Smooth muscle cell of the brain vasculature (primary cell): Measurements from ENCODE around the gene GDF2.

Experiments
- DNase-seq: peaks from one replicate; pipeline ENCODE4 v3.0.0-alpha.2; 2012; ENCODE audit warnings: low read depth, low spot score

The GDF2 gene

DNA sequence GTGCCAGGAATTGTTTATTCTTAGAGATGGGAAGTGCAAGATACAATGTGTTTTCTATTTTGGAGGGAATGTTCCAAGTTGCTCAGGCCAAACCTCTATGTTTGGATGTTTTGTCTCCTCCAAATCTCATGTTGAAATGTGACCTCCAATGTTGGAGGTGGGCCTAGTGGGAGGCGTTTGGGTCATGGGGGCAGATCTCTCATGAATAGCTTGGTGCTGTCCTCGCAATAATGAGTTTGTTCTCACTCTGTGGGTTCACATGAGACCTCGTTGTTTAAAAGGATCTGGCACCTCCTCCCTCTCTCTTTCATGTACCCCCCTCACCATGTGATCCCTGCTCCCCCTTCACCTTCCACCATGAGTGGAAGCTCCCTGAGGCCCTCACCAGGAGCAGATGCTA, 30.6 kb upstream of the GDF2 start:
- no peak for DNase-seq

DNA sequence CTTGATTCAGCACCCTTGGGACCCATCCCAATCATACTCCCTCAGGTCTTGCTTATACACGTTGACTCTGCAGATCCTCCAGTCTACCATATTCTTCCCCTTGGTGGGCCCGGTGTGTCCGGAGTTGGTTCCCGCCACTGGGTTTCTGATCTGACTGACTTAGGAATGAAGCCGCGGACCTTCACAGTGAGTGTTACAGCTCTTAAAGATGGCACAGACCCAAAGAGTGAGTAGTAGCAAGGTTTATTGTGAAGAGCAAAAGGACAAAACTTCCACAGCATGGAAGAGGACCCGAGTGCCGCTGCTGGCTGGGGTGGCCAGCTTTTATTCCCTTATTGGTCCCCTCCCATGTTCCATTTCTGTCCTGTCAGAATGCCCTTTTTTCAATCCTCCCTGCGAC, 28.2 kb upstream of the GDF2 start:
- DNase-seq = no peak

DNA sequence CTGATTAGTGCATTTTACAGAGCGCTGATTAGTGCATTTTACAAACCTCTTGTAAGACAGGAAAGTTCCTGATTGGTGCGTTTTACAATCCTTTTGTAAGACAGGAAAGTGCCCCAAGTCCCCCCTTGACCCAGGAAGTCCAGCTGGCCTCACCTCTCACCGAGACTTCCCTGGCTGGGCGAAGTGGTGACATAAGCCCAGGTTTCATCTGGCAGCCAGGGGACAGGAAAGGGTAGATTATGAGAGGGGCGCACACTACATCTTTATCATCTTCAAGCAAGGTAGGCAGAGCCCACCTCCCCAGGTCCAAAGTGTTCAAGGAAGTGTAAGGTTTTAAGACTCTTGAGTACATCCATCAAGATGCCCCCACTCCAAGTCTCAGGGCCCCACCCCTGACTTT, 27.8 kb upstream of the GDF2 start:
- DNase-seq = no peak

DNA sequence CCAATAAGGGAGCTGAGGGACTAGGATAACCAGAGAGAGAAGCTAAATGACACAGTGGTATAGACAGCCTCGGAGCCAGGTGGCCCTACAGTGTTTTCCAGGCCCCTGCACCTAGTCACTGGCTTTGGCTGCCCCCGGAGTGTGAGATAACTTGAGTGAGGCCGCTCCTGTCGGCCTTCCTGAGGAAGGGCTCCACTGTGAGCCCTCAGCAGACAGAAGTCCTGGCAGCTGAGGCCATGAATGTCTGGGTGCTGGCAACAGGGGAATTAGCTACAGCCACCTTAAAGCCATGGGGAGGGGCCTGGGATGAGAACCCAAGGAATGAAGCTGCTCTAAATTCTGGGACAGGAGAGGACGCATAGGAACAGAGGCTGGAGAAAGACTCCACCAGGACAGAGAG, 26.8 kb upstream of the GDF2 start:
- no peak for DNase-seq

DNA sequence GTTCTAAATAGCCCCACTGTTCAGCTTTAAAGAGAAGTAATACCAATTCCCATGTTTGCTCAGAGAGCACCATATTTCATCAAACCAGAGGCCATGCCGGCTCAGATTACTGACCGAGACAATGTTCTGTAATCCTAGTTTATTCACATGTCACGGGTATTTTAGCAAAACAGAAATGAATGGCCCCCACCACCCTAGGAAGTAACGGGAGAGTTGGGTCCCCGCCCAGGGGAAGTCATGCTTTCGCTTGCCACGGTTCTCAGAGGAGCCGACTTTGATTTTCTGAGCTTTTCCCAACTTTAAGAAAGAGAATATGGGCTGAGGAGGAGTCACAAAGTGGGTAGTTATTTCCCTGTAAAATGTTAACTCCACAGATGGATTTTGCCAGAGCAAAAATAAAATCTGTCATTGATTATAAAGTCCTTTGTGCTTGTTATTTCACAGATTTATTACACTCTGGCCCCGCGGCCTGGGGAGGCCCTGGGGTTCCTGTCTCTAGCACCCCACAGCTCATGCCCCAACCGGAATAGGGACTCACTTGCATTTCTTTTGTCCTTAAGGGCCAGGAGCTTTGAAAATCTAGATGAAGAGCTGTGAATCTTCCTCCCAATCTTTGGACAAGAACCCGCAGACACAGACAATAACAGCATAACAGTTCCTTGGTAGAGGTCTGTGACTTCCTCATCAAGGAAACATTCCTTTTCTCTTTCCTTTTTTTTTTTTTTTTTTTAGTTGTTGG, 25.9 kb upstream of the GDF2 start:
- DNase-seq = no peak

DNA sequence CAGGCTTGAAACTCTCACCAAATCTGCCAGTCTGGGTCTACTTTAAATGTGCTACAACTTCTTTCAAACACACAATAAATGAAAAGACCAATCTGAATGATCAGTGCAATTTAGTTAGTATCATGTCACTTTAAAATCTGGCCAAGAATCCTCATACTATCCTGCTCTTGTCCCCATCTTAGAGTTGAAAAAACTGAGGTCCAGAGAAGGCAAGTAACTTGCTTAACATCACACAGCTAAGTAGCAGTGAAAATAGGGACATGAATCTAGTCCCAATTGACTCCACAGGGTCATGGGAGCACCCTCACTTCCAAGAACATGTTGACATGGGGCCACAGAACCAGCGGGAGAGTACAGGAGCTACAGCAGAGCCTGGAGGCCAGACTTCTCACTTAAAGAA, 25.3 kb upstream of the GDF2 start:
- no peak for DNase-seq

DNA sequence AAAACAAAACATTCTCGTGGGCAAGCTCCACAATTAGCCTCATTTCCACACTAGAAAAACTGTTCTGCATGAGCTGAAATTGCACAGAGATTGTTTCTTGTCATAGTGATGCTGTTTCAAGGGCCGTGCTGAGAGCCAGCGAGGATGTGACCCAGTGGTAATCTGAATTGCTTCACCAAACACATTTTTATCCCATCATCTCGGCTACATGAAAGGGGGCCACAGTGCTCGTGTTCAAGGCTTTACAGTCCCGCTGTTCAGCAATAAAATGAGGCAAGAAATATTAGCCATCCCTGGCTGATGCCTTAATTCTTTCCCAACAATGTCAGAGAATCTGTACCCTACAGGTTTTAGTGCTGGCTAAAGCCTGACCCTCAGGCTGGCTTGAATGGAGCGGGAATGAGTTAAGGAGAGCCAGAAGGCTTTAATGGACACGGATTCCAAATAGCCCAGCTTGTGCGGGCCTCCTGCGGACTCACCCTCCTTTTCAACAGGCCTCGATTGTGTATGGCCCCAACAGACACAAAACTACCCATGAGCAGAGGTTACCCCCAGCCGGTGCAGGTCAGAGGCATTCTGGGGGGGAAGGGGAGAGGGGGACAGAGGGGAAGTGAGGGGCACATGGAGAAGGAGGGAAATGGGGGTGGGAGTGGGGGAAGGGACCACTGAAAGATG, 24.3 kb upstream of the GDF2 start:
- DNase-seq = no peak

DNA sequence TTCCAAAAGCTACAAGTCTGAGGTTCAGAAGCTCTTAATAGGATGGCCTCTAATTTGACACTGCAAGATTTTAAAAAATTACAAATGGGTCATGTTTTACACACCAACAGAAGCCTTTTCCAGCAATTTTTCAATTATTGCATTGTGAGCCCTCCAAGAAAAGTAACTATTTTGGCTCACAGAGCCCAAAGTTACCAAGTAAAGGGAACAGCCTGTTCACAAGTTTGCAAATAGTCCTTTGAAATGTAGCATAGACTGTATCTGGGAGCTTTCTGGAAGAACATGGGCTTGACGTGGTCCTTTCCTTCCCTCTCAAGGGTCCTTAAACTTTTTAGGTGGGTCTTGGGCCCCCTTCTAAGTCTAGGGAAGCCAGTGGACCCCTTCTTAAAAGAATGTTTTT, 23.5 kb upstream of the GDF2 start:
- DNase-seq = no peak

DNA sequence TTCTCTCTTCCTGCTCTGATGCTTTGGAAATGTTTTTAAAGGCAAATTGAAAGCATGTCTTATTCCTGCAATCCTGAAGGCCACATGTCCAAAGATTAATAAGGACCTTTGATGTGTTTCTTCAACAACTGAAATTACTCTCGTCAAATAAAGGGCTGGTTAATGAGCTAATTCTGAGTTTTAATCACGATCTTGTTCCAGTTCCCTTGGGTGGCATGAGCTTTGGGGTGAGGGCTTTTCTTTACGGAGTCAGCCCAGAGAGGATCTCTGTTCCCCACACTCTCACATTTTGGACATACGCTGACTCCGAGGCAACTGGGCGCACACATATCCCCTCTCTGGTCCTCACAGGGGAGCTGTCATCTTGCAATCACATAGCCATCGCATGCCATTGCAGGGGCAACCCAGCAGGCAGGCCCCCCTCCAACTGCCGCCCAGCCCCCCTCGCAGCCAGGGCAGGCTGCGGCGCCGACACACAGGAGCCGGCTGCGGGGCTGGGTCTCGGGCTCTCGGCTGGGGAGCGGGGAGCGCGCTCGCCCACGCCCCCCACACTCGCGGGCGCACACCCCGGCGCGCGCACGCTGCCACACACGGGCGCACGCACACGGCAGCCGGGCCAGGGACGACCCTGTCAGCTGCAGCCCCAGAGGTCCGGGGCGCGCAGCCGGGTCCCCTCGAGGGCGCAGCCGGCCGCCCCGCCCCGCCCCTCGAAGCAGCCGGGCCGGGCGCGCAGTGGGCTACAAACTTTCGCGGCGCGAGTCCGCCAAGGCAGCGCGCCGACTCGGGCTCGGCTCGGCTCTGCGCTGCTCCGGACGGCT, 22.4 kb upstream of the GDF2 start, which contains the start of gene GDF10:
Gene GDF10 (plus strand): TSS at position 587 of the 818 bp plus-strand sequence. CDS start 455 bp downstream, outside the sequence.
- no peak for DNase-seq

DNA sequence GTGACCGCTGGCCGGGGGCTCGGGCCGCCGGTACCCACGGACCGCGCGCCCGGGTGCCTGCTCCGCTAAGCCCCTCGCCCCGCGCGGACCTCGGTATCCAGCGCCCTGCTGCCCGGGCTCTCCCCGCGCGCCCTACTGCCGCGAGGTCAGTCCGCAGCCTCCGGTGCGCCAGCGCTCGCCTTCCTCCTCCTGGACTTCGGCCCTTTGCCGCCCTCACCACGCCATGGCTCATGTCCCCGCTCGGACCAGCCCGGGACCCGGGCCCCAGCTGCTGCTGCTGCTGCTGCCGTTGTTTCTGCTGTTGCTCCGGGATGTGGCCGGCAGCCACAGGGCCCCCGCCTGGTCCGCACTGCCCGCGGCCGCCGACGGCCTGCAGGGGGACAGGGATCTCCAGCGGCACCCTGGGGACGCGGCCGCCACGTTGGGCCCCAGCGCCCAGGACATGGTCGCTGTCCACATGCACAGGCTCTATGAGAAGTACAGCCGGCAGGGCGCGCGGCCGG, 21.8 kb upstream of the GDF2 start:
- DNase-seq = no peak

DNA sequence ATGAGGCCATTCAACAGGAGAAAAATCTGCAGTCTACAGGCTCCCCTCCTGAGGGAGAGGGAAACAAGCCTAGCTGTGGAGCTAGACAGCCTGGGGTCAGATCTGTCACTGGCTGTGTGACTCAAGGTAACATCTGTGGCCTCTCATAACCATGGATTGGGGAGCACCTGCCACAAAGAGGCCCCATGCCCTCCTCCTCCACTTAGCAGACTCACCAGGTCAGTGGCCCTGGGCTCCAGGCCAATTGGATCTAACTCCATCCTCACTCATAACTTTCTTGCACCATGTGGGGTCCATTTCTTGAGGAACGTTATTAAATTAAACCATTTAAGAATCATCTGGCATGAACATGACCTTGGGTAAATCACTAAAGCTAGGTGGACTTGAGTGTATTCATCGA, 20.4 kb upstream of the GDF2 start:
- DNase-seq = no peak

DNA sequence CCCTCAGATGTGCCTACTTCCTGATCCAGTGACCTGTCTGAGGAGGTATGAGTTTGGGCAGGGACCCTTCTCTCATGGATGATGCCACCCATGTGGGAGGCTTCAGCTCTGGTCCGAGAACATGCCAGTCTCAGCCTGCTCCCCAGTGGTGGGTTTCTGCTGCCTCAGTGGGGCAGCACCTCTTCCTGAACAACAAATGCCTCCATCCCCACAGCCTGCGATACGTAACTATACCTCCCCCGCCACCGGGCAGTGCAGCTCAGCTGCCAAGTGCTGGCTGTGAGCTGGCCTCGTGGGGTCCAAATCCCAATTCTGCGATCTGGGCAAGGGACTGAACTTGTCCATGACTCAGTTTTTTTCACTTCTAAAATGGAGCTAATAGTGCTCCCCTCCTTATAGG, 19.1 kb upstream of the GDF2 start:
- DNase-seq = no peak

DNA sequence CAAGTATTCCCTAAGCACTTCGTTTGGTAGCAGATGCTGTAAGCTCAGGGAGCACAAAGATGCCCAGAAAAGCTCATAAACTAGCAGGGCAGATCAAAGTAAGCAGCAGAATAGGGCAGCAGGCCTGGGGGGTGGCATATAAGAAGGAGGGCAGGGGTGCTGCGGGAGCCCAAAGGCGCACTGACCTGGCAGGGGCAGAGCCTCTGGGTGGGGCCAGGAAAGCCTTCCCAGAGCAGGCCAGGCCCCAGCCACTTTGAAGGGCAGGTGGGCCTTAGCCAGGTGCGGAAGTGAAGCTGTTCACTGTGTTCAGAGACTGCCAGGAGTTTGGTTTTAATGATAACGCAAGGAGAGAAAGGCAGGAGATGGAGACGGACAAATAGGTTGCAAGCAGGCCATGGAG, 18.4 kb upstream of the GDF2 start:
- no peak for DNase-seq

DNA sequence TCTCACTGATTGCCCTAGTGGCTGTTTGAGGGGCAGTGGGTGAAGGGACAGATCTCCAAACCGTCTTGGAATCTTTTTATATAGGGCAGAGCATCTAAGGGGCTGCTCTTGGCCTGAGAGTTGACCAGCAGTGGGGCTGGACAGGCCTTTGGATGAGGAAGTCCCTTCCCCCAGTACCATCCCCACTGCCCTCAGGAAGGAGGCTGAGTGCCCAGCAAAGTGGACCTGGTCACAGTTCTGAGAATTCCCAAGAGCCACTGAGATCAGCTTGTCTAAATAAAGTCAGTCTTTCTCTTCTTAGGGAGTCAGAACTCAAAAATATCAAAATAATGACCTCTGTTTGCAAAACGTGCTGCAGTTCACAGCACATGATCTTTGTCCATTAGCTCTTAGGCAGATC, 16.7 kb upstream of the GDF2 start:
- DNase-seq = no peak

DNA sequence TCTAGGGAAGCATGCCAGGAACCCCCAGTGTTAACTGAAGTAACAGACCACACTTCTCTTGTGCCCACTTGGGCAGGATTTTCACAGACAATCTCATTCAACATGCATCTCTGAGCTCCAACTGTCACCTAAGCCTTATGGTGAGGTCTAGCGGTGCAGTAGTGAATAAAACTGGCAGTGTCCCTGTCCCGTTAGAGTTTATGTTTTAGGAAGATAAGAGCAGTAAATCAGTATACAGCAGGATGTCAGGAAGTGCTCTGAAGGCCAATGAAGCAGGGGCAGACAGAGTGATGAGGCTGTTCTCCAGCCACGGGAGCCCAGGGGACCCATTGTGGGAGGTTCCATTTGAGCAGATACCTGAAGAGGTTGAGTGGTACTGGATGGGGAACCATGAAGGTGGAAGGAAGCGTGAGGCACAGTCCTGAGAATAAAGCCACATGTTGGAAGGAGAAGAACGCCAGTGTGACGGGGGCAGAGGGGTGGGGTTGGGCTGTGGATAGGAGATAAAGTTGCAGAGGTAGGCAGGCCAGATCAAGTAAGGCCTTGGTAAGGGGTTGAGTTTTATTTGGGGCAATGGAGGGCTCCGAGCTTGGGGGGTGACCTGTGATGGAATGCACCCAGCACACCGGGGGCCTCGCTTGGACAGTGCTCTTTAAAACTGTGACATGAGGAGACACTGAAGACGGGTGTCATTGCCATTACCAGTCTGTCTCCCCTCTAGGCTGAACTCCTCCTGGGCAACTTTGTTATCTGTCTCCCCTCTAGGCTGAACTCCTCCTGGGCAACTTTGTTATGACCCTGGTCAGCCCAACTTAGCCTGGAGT, 15.7 kb upstream of the GDF2 start:
- DNase-seq = no peak

DNA sequence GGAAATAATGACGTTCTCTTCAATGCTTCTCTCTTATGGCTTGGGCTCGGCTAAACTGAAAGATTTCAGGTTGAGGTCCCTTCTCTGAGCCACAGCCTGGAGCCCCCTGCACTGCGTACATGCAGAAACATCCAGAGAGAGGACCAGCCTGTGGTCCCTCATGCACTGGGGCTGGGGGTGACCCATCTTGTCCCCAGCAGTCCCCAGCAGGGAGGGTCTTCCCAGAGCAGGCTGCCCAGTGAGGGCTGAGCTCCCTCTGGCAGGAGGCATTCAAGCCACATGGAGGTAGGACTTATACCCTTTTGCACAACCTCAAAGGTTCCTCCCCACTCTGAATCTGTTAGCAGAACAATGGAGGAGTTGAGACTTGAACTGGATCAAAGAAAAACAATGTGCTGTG, 14.9 kb upstream of the GDF2 start:
- DNase-seq = no peak

DNA sequence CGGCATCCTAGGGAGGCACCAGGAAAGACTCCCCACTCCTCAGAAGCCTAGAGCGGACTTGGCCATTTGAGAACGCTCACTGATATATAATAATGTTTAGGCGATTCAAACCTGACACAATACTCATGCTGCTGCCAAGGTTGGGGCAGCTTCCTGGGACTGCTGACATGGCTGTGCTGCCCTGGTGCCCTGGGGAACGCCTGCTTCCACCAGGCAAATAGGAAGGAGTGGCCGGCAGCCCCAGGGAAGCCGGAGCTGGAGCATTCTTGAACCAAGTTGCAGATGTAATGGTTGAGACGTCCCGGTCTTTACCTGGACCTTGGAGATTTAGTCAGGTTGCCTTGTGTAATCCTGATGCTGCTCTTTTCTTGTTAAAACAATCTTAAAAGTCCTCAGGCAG, 13.5 kb upstream of the GDF2 start:
- DNase-seq = no peak

DNA sequence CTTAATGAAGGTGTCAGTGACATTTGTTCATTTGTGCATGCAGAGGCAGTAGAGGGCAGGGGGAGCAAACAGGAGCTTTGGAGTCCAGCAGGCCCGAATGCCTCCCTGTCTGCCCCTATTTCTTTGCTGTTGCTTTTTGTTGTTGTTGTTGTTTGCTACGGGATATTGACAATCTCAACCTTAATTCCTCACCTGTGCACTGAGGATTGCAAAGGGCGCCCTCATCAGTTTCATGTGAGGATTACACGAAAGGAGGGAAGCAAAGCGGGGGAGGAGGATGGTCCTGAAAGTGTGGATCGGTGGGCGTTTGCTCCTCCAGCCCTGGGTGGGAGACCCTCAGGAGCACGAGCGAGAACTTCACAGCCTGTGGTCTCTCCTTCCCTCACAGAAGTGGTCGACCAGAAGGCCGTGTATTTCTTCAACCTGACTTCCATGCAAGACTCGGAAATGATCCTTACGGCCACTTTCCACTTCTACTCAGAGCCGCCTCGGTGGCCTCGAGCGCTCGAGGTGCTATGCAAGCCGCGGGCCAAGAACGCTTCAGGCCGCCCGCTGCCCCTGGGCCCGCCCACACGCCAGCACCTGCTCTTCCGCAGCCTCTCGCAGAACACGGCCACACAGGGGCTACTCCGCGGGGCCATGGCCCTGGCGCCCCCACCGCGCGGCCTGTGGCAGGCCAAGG, 12.7 kb upstream of the GDF2 start:
- no peak for DNase-seq

DNA sequence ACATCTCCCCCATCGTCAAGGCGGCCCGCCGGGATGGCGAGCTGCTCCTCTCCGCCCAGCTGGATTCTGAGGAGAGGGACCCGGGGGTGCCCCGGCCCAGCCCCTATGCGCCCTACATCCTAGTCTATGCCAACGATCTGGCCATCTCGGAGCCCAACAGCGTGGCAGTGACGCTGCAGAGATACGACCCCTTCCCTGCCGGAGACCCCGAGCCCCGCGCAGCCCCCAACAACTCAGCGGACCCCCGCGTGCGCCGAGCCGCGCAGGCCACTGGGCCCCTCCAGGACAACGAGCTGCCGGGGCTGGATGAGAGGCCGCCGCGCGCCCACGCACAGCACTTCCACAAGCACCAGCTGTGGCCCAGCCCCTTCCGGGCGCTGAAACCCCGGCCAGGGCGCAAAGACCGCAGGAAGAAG, 12.2 kb upstream of the GDF2 start:
- no peak for DNase-seq

DNA sequence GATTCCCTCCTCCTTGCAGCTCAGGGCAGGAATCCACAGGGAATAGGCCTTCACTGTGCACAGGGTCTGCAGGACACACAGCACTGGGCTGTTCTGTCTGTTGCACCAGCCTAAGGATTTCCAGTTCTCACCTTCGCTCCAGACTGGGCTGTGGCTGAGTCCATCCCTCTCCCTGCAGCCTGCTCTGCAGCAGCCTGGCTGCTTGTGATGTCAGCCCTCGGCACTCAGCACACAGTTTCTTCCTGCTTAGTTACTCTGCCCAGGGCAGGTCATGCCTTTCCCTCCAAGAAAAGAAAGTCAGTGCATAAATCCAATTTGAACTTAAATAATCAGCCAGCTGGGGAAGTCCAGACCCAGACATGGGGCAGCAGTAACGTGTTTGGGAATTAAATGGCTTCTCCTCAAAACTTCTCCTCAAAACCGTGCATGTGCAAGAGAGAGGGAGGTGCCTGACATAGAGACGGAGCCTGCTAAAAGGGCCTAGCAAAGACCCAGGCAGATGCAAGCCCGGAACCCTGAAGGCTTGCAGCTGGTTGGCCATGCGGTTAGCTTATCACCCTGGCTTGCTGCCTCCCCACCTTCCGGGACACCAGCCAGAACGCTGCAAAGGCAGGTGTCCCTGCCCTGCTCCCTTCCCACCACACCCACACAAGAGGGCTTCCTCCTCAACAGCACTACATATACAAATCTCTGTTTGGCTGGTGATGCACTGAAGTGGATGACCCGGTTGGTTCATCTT, 10.9 kb upstream of the GDF2 start:
- no peak for DNase-seq
